ENCODE data around the gene ESYT3.

DNA sequence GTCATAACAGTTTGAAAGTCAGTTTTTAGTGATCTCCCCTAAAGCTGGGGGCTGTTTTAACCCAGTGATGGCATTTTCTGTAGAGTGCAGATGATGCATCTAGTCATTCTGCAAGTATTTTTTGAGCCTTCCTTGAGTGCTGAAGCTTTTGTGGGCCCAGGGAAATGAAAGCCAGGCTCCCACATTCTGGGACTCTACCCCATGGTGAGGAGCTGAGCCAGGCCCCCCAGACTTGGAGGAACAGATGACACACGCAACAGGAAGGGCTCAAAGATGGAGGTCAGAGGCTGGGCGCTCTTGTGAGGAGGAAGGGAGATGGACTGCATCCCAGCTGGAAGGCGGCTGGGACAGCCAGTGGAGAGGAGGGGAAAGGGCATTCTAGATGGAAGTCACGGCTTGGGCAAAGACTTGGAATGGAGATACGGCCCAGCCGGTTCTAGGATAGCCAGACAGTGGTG lies 45.2 kb upstream of the ESYT3 start:
- TF ChIP-seq, protein P1, sequence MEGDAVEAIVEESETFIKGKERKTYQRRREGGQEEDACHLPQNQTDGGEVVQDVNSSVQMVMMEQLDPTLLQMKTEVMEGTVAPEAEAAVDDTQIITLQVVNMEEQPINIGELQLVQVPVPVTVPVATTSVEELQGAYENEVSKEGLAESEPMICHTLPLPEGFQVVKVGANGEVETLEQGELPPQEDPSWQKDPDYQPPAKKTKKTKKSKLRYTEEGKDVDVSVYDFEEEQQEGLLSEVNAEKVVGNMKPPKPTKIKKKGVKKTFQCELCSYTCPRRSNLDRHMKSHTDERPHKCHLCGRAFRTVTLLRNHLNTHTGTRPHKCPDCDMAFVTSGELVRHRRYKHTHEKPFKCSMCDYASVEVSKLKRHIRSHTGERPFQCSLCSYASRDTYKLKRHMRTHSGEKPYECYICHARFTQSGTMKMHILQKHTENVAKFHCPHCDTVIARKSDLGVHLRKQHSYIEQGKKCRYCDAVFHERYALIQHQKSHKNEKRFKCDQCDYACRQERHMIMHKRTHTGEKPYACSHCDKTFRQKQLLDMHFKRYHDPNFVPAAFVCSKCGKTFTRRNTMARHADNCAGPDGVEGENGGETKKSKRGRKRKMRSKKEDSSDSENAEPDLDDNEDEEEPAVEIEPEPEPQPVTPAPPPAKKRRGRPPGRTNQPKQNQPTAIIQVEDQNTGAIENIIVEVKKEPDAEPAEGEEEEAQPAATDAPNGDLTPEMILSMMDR (conservative IDR thresholded peaks at IDR 0.05 in 1 of 2, IDR thresholded peaks at IDR 0.05 in 1 of 2; ENCODE audit: low read depth in 1 of 2, low read length in 2 of 2) = no peak
- TF ChIP-seq EZH2 (IDR thresholded peaks at IDR 0.05; ENCODE audit: low read length, missing control alignments) = no peak

Data from fibroblast of lung (primary cell).